ENCODE data around the gene FOXJ3.

FOXJ3 gene

GRCh38 chr1:42335050-42335808 lies at the start of gene FOXJ3:
FOXJ3 (minus strand) TSS chr1:42335235; CDS start chr1:42311093, 24,142 bp downstream.
- no peaks in the 10 kb centered on the region for H3K27me3 Mint-ChIP-seq
- H3K9me3 Mint-ChIP-seq: no peaks in the 10 kb centered on the region
- H3K36me3 Mint-ChIP-seq: peaks cover 1% of the 10 kb centered on the region
- peak within 1 kb of the TSS; percentile 87 for H3K27ac Mint-ChIP-seq
- peak; percentile 94 for ATAC-seq (ENCODE audit: low read depth)
- peak within 1 kb of the TSS; percentile 94 for H3K4me3 Mint-ChIP-seq
- peak; percentile 88 to 89 for DNase-seq (ENCODE audit: low spot score in 2 of 2)
- H3K4me1 Mint-ChIP-seq: peaks cover 35% of the 10 kb centered on the region

DNA sequence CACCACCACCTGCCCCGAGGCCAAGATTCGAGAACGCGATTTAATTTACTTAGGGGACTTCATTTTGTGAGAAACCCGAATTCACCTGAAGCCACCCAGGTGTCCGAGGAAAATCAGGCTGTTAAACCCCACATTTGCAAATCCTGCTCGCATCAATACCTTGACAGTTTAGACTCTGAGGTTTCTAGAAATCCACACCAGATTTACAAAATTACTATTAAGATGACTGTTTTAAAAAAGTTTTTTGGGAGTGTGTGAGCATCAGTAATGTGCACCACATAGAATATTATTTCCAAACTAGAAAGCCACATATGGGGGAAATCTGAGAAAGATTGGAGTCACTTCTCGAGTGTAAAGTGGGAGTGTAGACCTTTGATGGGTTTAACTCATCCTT lies 46.2 kb upstream of the FOXJ3 start:
- Mint-ChIP-seq H3K9me3 (no peaks in the 10 kb centered on the region), H3K4me3 (peak overlapping the region; percentile 77), H3K27me3 (peaks cover 13% of the 10 kb centered on the region), H3K27ac (no peak overlapping the region), H3K4me1 (peaks cover 3% of the 10 kb centered on the region), H3K36me3 (no peaks in the 10 kb centered on the region)
- no peak for DNase-seq (ENCODE audit: low spot score in 2 of 2)
- ATAC-seq (ENCODE audit: low read depth): no peak

DNA sequence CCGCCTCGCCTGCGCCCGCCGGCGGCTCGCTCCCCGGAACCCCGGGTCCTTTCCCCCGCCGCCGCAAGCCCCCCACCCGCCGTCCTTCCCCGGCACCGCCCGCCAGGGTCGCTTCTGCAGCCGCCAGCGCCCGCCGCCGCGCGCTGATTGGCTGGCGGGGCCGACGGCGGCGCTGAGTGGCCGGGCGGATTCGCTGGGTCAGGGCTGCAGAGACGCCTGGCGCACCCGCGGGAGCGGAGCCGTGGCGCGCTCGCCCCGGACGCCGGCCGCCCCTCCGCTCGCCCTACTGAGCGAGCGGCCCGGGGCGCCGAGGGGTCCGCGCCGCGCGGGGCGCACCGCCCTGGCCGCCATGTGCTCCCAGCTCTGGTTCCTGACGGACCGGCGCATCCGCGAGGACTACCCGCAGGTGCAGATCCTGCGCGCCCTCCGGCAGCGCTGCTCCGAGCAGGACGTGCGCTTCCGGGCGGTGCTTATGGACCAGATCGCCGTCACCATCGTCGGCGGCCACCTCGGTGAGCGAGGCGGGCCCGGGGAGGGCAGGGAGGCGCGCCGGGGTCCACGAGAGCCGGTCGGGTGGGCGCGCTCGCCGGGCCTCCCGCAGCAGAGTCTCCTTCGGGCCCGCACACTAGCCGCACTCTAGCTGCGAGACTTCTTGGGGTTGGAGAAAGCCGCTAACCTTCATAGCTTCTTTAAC lies 45.7 kb upstream of the FOXJ3 start, which contains the start of gene RIMKLA:
Gene RIMKLA, plus strand, starts transcription at position 207 of the 694 bp plus-strand sequence. Its CDS starts 143 bp downstream, at position 350.
- peaks cover 3% of the 10 kb centered on the region for H3K4me1 Mint-ChIP-seq

DNA sequence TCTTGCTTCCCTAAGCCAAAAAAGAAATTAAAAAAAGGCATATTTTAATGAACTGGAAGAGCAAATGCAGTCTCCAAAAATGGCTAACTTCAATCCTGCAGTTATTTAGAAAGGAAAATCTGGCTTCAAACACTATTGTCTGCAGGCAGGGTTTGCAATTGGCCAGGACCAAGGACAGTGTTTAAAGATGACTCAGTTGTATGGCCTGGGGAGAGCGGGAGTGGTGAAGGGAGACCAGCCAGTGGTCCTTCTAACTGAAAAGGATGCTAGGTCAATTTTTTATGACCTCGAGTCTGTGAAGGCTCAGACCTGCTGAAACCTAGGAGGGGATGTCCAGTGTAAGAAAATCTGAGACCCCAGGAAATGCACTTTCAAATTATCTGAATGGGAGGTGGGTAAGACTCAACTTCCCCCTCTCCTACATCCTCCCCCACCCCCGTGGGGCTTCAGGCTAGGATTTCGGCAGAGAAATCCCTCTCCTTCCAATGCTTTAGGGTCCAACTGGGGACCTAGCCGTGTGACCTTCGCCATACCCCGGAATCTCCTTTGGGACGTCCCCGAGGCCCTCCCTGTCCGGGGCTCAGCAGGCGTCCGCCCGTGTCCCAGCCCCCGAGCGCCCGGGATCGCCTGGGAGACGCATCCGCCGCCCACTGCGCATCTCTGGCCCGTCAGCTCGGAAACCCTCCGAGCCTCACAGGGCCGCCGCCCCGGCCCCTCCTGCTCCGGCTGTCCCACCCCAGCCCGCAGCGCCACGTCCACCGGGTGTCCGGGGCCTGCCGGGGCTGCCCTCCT lies 45.0 kb upstream of the FOXJ3 start:
- H3K4me3 Mint-ChIP-seq: peak overlapping the region; percentile 73
- DNase-seq (ENCODE audit: low spot score in 2 of 2): peak in 1 of 2 donors; percentile 23
- peak; percentile 17 for ATAC-seq (ENCODE audit: low read depth)
- H3K9me3 Mint-ChIP-seq: no peaks in the 10 kb centered on the region
- H3K27me3 Mint-ChIP-seq: peaks cover 12% of the 10 kb centered on the region
- peaks cover 3% of the 10 kb centered on the region for H3K4me1 Mint-ChIP-seq
- H3K36me3 Mint-ChIP-seq: no peaks in the 10 kb centered on the region
- H3K27ac Mint-ChIP-seq: no peak overlapping the region

More for the DNA sequence above, 45.7 kb upstream of the FOXJ3 start, which contains the start of gene RIMKLA:
- ATAC-seq (ENCODE audit: low read depth): peak; percentile 65
- Mint-ChIP-seq H3K9me3 (no peaks in the 10 kb centered on the region), H3K27me3 (peaks cover 13% of the 10 kb centered on the region), H3K27ac (no peak within 1 kb of the TSS), H3K4me3 (peak within 1 kb of the TSS; percentile 77), H3K36me3 (no peaks in the 10 kb centered on the region)
- DNase-seq (ENCODE audit: low spot score in 2 of 2): peak; percentile 7 to 23

GRCh38 chr1:42372796-42373195 lies 37.8 kb upstream of the FOXJ3 start:
- no peak for ATAC-seq (ENCODE audit: low read depth)
- no peak overlapping the region for H3K27ac Mint-ChIP-seq
- H3K4me3 Mint-ChIP-seq: no peak overlapping the region
- no peak for DNase-seq (ENCODE audit: low spot score in 2 of 2)
- H3K36me3 Mint-ChIP-seq: no peaks in the 10 kb centered on the region
- H3K9me3 Mint-ChIP-seq: no peaks in the 10 kb centered on the region
- peaks cover 17% of the 10 kb centered on the region for H3K27me3 Mint-ChIP-seq
- no peaks in the 10 kb centered on the region for H3K4me1 Mint-ChIP-seq

DNA sequence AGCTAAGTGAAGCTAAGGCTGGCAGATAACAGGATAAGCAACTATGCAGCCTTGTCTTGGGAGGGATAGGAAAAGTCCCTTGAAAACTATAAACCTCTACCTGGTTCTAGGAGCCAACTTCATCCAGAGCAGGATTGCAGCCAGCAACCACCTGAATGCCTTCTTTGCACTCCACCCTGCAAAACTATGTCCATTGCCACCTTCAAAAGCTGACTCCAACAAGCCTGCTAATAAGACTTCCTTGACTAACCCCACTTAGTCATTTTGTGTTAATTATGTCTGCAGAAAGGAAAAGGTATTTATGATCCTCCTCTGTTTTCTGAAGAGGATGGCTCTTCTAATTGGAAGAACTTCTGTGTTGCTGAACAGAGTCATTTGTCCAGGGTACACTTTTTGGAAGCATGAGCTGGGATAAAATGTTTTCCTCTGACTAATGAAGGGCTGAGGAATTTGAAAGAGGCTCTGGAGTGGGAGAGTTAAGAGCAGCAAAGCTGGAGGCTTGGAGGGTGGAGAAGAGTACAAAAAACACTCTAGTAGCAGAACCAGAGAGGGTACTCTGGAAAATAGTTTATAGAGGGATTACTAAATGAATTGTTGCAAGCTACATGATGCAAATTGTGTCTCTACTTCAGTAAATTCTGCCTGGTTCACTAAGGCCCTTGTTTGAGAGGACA lies 36.0 kb upstream of the FOXJ3 start:
- H3K4me3 Mint-ChIP-seq: no peak overlapping the region
- H3K36me3 Mint-ChIP-seq: no peaks in the 10 kb centered on the region
- no peaks in the 10 kb centered on the region for H3K9me3 Mint-ChIP-seq
- no peaks in the 10 kb centered on the region for H3K4me1 Mint-ChIP-seq
- no peak for ATAC-seq (ENCODE audit: low read depth)
- no peak overlapping the region for H3K27ac Mint-ChIP-seq
- no peak for DNase-seq (ENCODE audit: low spot score in 2 of 2)
- H3K27me3 Mint-ChIP-seq: peaks cover 18% of the 10 kb centered on the region

GRCh38 chr1:42369471-42369870 lies 34.4 kb upstream of the FOXJ3 start:
- no peak for DNase-seq (ENCODE audit: low spot score in 2 of 2)
- no peak for ATAC-seq (ENCODE audit: low read depth)
- Mint-ChIP-seq H3K27ac (no peak overlapping the region), H3K9me3 (no peaks in the 10 kb centered on the region), H3K4me3 (no peak overlapping the region), H3K27me3 (peaks cover 18% of the 10 kb centered on the region), H3K36me3 (no peaks in the 10 kb centered on the region), H3K4me1 (no peaks in the 10 kb centered on the region)

DNA sequence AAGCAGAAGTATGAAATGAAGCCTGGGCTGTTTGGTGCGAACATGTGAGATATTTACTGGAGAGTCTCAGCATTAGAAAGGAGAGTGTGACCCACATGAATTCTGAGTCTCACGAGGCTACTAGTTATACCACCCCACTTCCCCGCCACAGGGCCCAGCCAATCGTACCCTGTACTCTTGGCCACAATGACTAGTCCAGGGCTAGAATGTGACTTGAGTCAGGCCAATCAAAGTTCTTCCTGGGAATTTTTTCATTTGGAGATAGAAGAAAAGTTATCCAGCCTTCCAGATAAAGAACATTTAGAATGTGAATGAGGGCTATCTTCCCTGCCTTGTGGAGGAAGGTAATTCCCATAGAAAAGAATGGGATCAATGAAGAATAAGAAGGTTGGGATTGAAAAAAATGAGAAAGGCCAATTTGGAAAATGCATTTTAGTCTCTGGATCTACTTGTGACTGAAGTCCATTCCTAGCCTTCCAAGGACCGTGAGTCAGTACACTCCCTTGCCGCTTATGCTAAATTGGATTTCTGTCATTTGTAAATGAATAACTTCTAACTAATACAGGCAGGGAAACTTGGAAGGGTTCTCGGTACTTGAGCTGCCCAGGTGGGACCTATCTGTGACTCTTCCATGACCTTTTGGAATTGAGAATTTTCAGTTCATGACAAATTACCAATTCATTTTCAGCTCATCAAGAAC lies 33.2 kb upstream of the FOXJ3 start:
- Mint-ChIP-seq H3K27me3 (peaks cover 15% of the 10 kb centered on the region), H3K27ac (no peak overlapping the region), H3K4me3 (no peak overlapping the region), H3K4me1 (no peaks in the 10 kb centered on the region), H3K9me3 (no peaks in the 10 kb centered on the region), H3K36me3 (no peaks in the 10 kb centered on the region)
- DNase-seq (ENCODE audit: low spot score in 2 of 2): no peak
- no peak for ATAC-seq (ENCODE audit: low read depth)

DNA sequence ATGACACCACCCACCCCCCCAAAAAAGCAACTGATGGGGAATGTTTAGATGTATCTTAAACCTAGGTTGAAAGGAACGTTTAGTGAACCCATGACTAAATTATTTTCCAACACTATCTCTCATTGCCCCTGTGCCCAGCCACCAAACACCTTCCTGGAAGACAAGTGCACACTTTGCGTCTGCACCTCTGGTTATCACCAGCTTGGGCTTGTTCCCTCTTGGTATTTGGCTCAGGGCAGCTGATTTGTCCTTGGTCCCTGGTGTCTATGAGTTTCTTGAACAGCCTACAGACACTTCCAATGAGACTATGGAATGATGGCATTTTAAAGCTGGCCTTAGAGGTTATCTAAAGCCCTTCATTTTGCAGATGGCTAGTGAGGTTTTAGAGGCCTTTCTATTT lies 30.1 kb upstream of the FOXJ3 start:
- peaks cover 15% of the 10 kb centered on the region for H3K27me3 Mint-ChIP-seq
- ATAC-seq (ENCODE audit: low read depth): no peak
- H3K4me3 Mint-ChIP-seq: no peak overlapping the region
- H3K27ac Mint-ChIP-seq: no peak overlapping the region
- H3K4me1 Mint-ChIP-seq: no peaks in the 10 kb centered on the region
- DNase-seq (ENCODE audit: low spot score in 2 of 2): no peak
- H3K9me3 Mint-ChIP-seq: peaks cover 1% of the 10 kb centered on the region
- H3K36me3 Mint-ChIP-seq: no peaks in the 10 kb centered on the region

DNA sequence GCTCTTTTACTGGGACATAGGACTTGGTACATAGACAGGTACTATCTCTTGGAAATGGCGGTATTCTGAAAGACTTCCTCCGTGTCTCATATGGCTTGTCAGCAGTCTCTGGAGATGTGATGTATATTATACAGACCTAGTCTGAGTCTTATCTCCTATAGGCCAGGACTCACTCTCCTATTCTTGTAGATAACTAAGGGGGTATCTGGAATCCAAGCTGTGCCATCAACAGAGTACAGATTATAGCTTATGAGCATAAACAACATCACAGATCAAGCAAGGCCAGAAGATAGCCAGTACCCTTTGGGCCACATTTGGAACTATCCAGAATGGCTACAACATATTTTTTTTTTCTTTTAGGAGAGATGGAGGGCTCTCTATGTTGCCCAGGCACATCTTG lies 29.5 kb upstream of the FOXJ3 start:
- DNase-seq (ENCODE audit: low spot score in 2 of 2): no peak
- no peak for ATAC-seq (ENCODE audit: low read depth)
- Mint-ChIP-seq H3K36me3 (no peaks in the 10 kb centered on the region), H3K27ac (no peak overlapping the region), H3K27me3 (peaks cover 13% of the 10 kb centered on the region), H3K4me3 (no peak overlapping the region), H3K4me1 (peaks cover under 1% of the 10 kb centered on the region), H3K9me3 (peaks cover 1% of the 10 kb centered on the region)

- Mint-ChIP-seq H3K4me3 (no peak overlapping the region), H3K36me3 (no peaks in the 10 kb centered on the region), H3K9me3 (peaks cover 1% of the 10 kb centered on the region), H3K27ac (no peak overlapping the region), H3K4me1 (peaks cover 2% of the 10 kb centered on the region), H3K27me3 (peaks cover 16% of the 10 kb centered on the region)
- ATAC-seq (ENCODE audit: low read depth): no peak
- no peak for DNase-seq (ENCODE audit: low spot score in 2 of 2)
Observed at GRCh38 chr1:42364089-42364488, 29.1 kb upstream of the FOXJ3 start.

GRCh38 chr1:42359466-42359865 lies 24.4 kb upstream of the FOXJ3 start:
- H3K27ac Mint-ChIP-seq: no peak overlapping the region

GRCh38 chr1:42358791-42359190 lies 23.8 kb upstream of the FOXJ3 start:
- ATAC-seq (ENCODE audit: low read depth): no peak
- H3K27me3 Mint-ChIP-seq: peaks cover 9% of the 10 kb centered on the region
- no peak overlapping the region for H3K4me3 Mint-ChIP-seq
- no peak for DNase-seq (ENCODE audit: low spot score in 2 of 2)
- peaks cover 2% of the 10 kb centered on the region for H3K4me1 Mint-ChIP-seq
- H3K27ac Mint-ChIP-seq: no peak overlapping the region
- no peaks in the 10 kb centered on the region for H3K36me3 Mint-ChIP-seq
- peaks cover 1% of the 10 kb centered on the region for H3K9me3 Mint-ChIP-seq

More at GRCh38 chr1:42359466-42359865, 24.4 kb upstream of the FOXJ3 start:
- Mint-ChIP-seq H3K4me1 (peaks cover 2% of the 10 kb centered on the region), H3K9me3 (peaks cover 1% of the 10 kb centered on the region), H3K4me3 (no peak overlapping the region), H3K27me3 (peaks cover 9% of the 10 kb centered on the region), H3K36me3 (no peaks in the 10 kb centered on the region)
- no peak for DNase-seq (ENCODE audit: low spot score in 2 of 2)
- no peak for ATAC-seq (ENCODE audit: low read depth)
